MM.1S (cell line): ENCODE results near the gene SLCO3A1.

Experiments
- EZH2phosphoT487 ChIP-seq: fragments of 300-600 bp; sonication (generic); IDR thresholded peaks from 2 replicates; pipeline ENCODE4 v1.6.1; 2018; ENCODE audit warnings: antibody characterized with exemption, low read length
- TF ChIP-seq, protein P1 (sequence below): fragments of 300-600 bp; sonication (generic); IDR thresholded peaks from 2 replicates; pipeline ENCODE4 v1.5.1; 2016; ENCODE audit warnings: antibody characterized with exemption, low read length, mixed read lengths

DNA sequence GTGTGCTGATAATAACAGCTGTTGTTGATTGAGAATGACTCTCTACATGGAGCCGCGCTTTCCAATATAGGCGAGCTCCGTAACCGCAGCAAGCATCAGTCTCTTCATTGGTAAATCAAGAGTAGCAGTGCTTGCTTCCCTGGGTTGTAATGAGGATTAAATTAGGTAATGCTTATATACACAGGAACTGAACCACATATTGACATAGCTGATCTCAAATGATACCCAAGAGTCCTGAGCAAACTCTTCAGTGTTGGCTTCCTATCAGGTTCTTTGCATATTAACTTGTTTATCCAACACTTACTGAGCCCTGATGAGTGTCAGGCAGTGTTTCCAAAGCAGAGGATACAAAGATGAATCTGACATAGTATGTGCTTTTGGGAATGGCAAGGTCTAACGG, 46.4 kb upstream of the SLCO3A1 start:
- TF ChIP-seq EZH2phosphoT487, result no peak
- TF ChIP-seq, protein P1, sequence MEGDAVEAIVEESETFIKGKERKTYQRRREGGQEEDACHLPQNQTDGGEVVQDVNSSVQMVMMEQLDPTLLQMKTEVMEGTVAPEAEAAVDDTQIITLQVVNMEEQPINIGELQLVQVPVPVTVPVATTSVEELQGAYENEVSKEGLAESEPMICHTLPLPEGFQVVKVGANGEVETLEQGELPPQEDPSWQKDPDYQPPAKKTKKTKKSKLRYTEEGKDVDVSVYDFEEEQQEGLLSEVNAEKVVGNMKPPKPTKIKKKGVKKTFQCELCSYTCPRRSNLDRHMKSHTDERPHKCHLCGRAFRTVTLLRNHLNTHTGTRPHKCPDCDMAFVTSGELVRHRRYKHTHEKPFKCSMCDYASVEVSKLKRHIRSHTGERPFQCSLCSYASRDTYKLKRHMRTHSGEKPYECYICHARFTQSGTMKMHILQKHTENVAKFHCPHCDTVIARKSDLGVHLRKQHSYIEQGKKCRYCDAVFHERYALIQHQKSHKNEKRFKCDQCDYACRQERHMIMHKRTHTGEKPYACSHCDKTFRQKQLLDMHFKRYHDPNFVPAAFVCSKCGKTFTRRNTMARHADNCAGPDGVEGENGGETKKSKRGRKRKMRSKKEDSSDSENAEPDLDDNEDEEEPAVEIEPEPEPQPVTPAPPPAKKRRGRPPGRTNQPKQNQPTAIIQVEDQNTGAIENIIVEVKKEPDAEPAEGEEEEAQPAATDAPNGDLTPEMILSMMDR, result no peak
